Colonic mucosa (tissue), 4 donors: ENCODE results near the gene ADAMTSL1. TPM values are rescaled to one million over a fixed set of nuclear protein-coding genes. Genes with fewer than 3 reads are reported as not detected.

Experiments
- DNase-seq: peaks from one replicate; pipeline ENCODE4 v3.0.0-alpha.2; 2020
- H3K27ac ChIP-seq: fragments of 200-600 bp; one replicate; pipeline ENCODE4 v1.8.0; 2021
- H3K27me3 ChIP-seq: fragments of 200-600 bp; one replicate; pipeline ENCODE4 v1.8.0; 2021
- H3K36me3 ChIP-seq: fragments of 200-600 bp; one replicate; pipeline ENCODE4 v1.8.0; 2021
- H3K4me1 ChIP-seq: fragments of 200-600 bp; one replicate; pipeline ENCODE4 v1.8.0; 2021; ENCODE audit warnings: mild to moderate bottlenecking
- H3K4me3 ChIP-seq: fragments of 200-600 bp; one replicate; pipeline ENCODE4 v1.8.0; 2021
- H3K9ac ChIP-seq, 2 donors: one replicate each; pipeline ENCODE4 v1.7.0; 2013; ENCODE audit warnings: control low read depth in 2 of 2, low read depth in 2 of 2, low read length in 2 of 2
- H3K9me3 ChIP-seq: fragments of 200-600 bp; one replicate; pipeline ENCODE4 v1.8.0; 2021
- CTCF ChIP-seq: fragments of 200-600 bp; IDR thresholded peaks from one replicate; pipeline ENCODE4 v1.8.0; 2022; ENCODE audit warnings: antibody characterized with exemption, mild to moderate bottlenecking
- intact Hi-C: fragments of 100-400 bp; cut with DNase I; formaldehyde crosslinking; loops from one replicate; pipeline ENCODE4 v1.14.1; 2022
- total RNA-seq, 2 donors: library from RNA; stranded (reverse); fragmentation: NEBNext Ultra II Directional in 1 of 2; extraction: Animal tissue kit (Norgen Biotek cat#: 25700) in 1 of 2; gene quantifications; one replicate each; pipeline ENCODE4 v1.2.1, GENCODE V29; 2021
- donor health status: healthy.
- donor health status: DM: no; HTN: no; CAD: no.
- donor health status: DM: no; HTN: no; CAD: no.

Gene ADAMTSL1
- total RNA-seq, 2 donors from 2014 or later: 10.2 to 14.7 TPM

- Histone ChIP-seq H3K9me3 (no peaks in the 10 kb centered on the region), H3K4me1 (no peaks in the 10 kb centered on the region), H3K27ac (no peak overlapping the region), H3K9ac (no peak overlapping the region), H3K4me3 (no peak overlapping the region), H3K27me3 (no peaks in the 10 kb centered on the region), H3K36me3 (no peaks in the 10 kb centered on the region)
- intact Hi-C loops: no loop called here
- no peak for DNase-seq
- TF ChIP-seq CTCF: no peak
Observed at GRCh38 chr9:18688581-18689565, 214.9 kb downstream of the ADAMTSL1 start.

- no peak for TF ChIP-seq CTCF
- no peak overlapping the region for H3K4me3 ChIP-seq
- intact Hi-C loops: no loop called here
- H3K27me3 ChIP-seq: no peaks in the 10 kb centered on the region
- no peak for DNase-seq
- no peak overlapping the region for H3K9ac ChIP-seq
- no peaks in the 10 kb centered on the region for H3K4me1 ChIP-seq
- H3K36me3 ChIP-seq: no peaks in the 10 kb centered on the region
- H3K9me3 ChIP-seq: no peaks in the 10 kb centered on the region
- no peak overlapping the region for H3K27ac ChIP-seq
Observed at GRCh38 chr9:18689921-18690320, 216.0 kb downstream of the ADAMTSL1 start.

- Histone ChIP-seq H3K36me3 (no peaks in the 10 kb centered on the region), H3K9me3 (no peaks in the 10 kb centered on the region), H3K27ac (no peak overlapping the region), H3K4me1 (no peaks in the 10 kb centered on the region), H3K4me3 (no peak overlapping the region), H3K27me3 (no peaks in the 10 kb centered on the region), H3K9ac (no peak overlapping the region)
- TF ChIP-seq CTCF: no peak
- intact Hi-C loops: no loop called here
- no peak for DNase-seq
Observed at GRCh38 chr9:18692268-18692667, 218.3 kb downstream of the ADAMTSL1 start.

- Histone ChIP-seq H3K27me3 (no peaks in the 10 kb centered on the region), H3K36me3 (no peaks in the 10 kb centered on the region), H3K9me3 (no peaks in the 10 kb centered on the region), H3K4me3 (no peak overlapping the region), H3K4me1 (no peaks in the 10 kb centered on the region), H3K9ac (no peak overlapping the region), H3K27ac (no peak overlapping the region)
- TF ChIP-seq CTCF: no peak
- intact Hi-C loops: no loop called here
- no peak for DNase-seq
Observed at GRCh38 chr9:18692962-18693361, 219.0 kb downstream of the ADAMTSL1 start.

GRCh38 chr9:18694959-18695668, 221.2 kb downstream of the ADAMTSL1 start:
- TF ChIP-seq CTCF: no peak

More at GRCh38 chr9:18694959-18695668, 221.2 kb downstream of the ADAMTSL1 start:
- H3K9me3 ChIP-seq: no peaks in the 10 kb centered on the region
- no peak for DNase-seq
- intact Hi-C loops: no loop called here
- H3K4me1 ChIP-seq: no peaks in the 10 kb centered on the region
- no peak overlapping the region for H3K27ac ChIP-seq
- H3K4me3 ChIP-seq: no peak overlapping the region
- H3K27me3 ChIP-seq: no peaks in the 10 kb centered on the region
- no peak overlapping the region for H3K9ac ChIP-seq
- H3K36me3 ChIP-seq: no peaks in the 10 kb centered on the region
